GM12878 (cell line): ENCODE data around the gene ADCYAP1R1. TPM values are rescaled to one million over a fixed set of nuclear protein-coding genes. Genes with fewer than 3 reads are reported as not detected.

Experiments
- ATAC-seq: fragments of 200-7000 bp; cut with Tn5 transposase; 3 replicates; pipeline ENCODE4 v1.9.1; 2020; ENCODE audit warnings: mild to moderate bottlenecking, moderate library complexity
- BruUV-seq: library from RNA; stranded (reverse); fragments of 400-500 nt; replicated peaks from 2 replicates; lab custom pipeline; 2021; lab: Mats Ljungman, UMichigan
- CTCF ChIA-PET: fragments of 300-600 bp; sonication (Branson Sonifier 250); formaldehyde crosslinking; extraction: SDS; loops from one replicate; lab custom pipeline; 2021; ENCODE audit warnings: inconsistent platforms; lab: Yijun Ruan, JAX
- POLR2A ChIA-PET: fragments of 350-600 bp; formaldehyde crosslinking; extraction: SDS; loops from one replicate; lab custom pipeline; 2021; ENCODE audit warnings: inconsistent platforms; lab: Charles Lee
- RAD21 ChIA-PET: fragments of 300-600 bp; sonication (Branson Sonifier 250); formaldehyde crosslinking; loops from one replicate; lab custom pipeline; 2023; ENCODE audit warnings: antibody characterized with exemption; ENCODE audit not compliant: unreplicated experiment; lab: Charles Lee
- SMC1A ChIA-PET: fragments of 300-600 bp; sonication (Branson Sonifier 250); formaldehyde crosslinking; loops from one replicate; lab custom pipeline; 2023; ENCODE audit not compliant: unreplicated experiment, uncharacterized antibody; lab: Charles Lee
- DNase-seq: peaks from one replicate; pipeline ENCODE4 v3.0.0-alpha.2; 2011; ENCODE audit warnings: low read depth, low spot score
- FAIRE-seq: peaks from 3 replicates; lab custom pipeline; 2011; peaks lifted over from hg19 to GRCh38; lab: Jason Lieb, UNC
- H2AFZ ChIP-seq: 2 replicates; pipeline ENCODE4 v1.6.0; 2011; ENCODE audit warnings: low read depth, low read length, control low read depth; ENCODE audit not compliant: control insufficient read depth
- H3K27ac ChIP-seq: 2 replicates; pipeline ENCODE4 v1.5.1; 2011; ENCODE audit warnings: control low read depth; ENCODE audit not compliant: control insufficient read depth, insufficient read depth
- H3K27me3 ChIP-seq, 2 experiments: replicated peaks in 1 of 2; 2 replicates each; pipeline versions ENCODE4 v1.6.0 to v1.6.1; 2011; ENCODE audit warnings: low read length in 1 of 2; ENCODE audit not compliant: control insufficient read depth in 2 of 2, insufficient read depth in 2 of 2
- H3K36me3 ChIP-seq, 2 experiments: 2 replicates each; pipeline ENCODE4 v1.5.1; 2011; ENCODE audit warnings: low read length in 1 of 2; ENCODE audit not compliant: control insufficient read depth in 2 of 2, insufficient read depth in 2 of 2
- H3K4me1 ChIP-seq: 2 replicates; pipeline ENCODE4 v1.6.1; 2011; ENCODE audit warnings: mild to moderate bottlenecking, low read length, moderate library complexity, mixed read lengths; ENCODE audit not compliant: control insufficient read depth, insufficient read depth
- H3K4me2 ChIP-seq: 2 replicates; pipeline ENCODE4 v1.6.0; 2011; ENCODE audit warnings: control low read depth; ENCODE audit not compliant: control insufficient read depth, insufficient read depth
- H3K4me3 ChIP-seq: fragments of 200-600 bp; sonication (generic); 2 replicates; pipeline ENCODE4 v1.5.1; 2016
- H3K79me2 ChIP-seq: 2 replicates; pipeline ENCODE4 v1.6.0; 2011; ENCODE audit warnings: low read length; ENCODE audit not compliant: control insufficient read depth, insufficient read depth
- H3K9ac ChIP-seq: 2 replicates; pipeline ENCODE4 v1.8.0; 2011; ENCODE audit warnings: low read length, control low read depth, mixed read lengths; ENCODE audit not compliant: control insufficient read depth, insufficient read depth
- H3K9me3 ChIP-seq: replicated peaks from 3 replicates; pipeline ENCODE4 v1.5.1; 2011; ENCODE audit warnings: mild to moderate bottlenecking, low read length; ENCODE audit not compliant: control insufficient read depth, insufficient read depth
- H4K20me1 ChIP-seq: 2 replicates; pipeline ENCODE4 v1.6.0; 2011; ENCODE audit not compliant: control insufficient read depth, insufficient read depth
- CEBPB ChIP-seq, 2 experiments: fragments of 150-350 bp in 1 of 2; IDR thresholded peaks; 2 replicates each; pipeline ENCODE4 v1.6.1; 2012 to 2014; ENCODE audit warnings: low read depth in 2 of 2, low read length in 2 of 2, borderline replicate concordance in 1 of 2, inconsistent platforms in 1 of 2
- CREB1 ChIP-seq: IDR thresholded peaks from 2 replicates; pipeline ENCODE4 v1.6.1; 2012; ENCODE audit warnings: low read depth, mild to moderate bottlenecking, inconsistent platforms
- DPF2 ChIP-seq: fragments of 450-650 bp; IDR thresholded peaks from 2 replicates; pipeline ENCODE4 v1.6.1; 2017; ENCODE audit warnings: mild to moderate bottlenecking
- E4F1 ChIP-seq: fragments of 450-650 bp; IDR thresholded peaks from 2 replicates; pipeline ENCODE4 v1.6.1; 2018; ENCODE audit warnings: borderline replicate concordance, mild to moderate bottlenecking; ENCODE audit not compliant: partially characterized antibody
- ETV6 ChIP-seq, 2 experiments: fragments of 450-650 bp in 1 of 2; IDR thresholded peaks in 1 of 2; conservative IDR thresholded peaks in 1 of 2; 2 replicates each; pipeline ENCODE4 v1.6.1; 2014; ENCODE audit warnings: antibody characterized with exemption in 1 of 2, borderline replicate concordance in 1 of 2, low read depth in 1 of 2, mild to moderate bottlenecking in 1 of 2, moderate library complexity in 1 of 2
- HDAC2 ChIP-seq: fragments of 200-600 bp; sonication (generic); IDR thresholded peaks from 2 replicates; pipeline ENCODE4 v1.6.1; 2017
- IKZF2 ChIP-seq, 2 experiments: fragments of 450-650 bp; IDR thresholded peaks; 2 replicates each; pipeline ENCODE4 v1.6.1; 2017; ENCODE audit warnings: mild to moderate bottlenecking in 2 of 2, moderate library complexity in 2 of 2
- JUNB ChIP-seq: IDR thresholded peaks from 2 replicates; pipeline ENCODE4 v1.6.1; 2016; ENCODE audit warnings: antibody characterized with exemption, mild to moderate bottlenecking
- KLF5 ChIP-seq: fragments of 450-650 bp; IDR thresholded peaks from 2 replicates; pipeline ENCODE4 v1.6.1; 2014; ENCODE audit warnings: mild to moderate bottlenecking; ENCODE audit not compliant: partially characterized antibody
- NFYA ChIP-seq: IDR thresholded peaks from 2 replicates; pipeline ENCODE4 v1.6.1; 2011; ENCODE audit warnings: low read depth, mild to moderate bottlenecking, low read length, improper control_type of control experiment, borderline replicate concordance
- NFYB ChIP-seq: IDR thresholded peaks from 2 replicates; pipeline ENCODE4 v1.6.1; 2011; ENCODE audit warnings: low read depth, mild to moderate bottlenecking, low read length, improper control_type of control experiment, moderate library complexity; ENCODE audit not compliant: insufficient read depth
- RAD51 ChIP-seq: fragments of 450-650 bp; IDR thresholded peaks from 2 replicates; pipeline ENCODE4 v1.6.1; 2016; ENCODE audit warnings: moderate library complexity, mild to moderate bottlenecking, inconsistent platforms
- REST ChIP-seq: IDR thresholded peaks from 2 replicates; pipeline ENCODE4 v1.6.1; 2012; ENCODE audit warnings: mild to moderate bottlenecking, low read depth, low read length
- YY1 ChIP-seq: IDR thresholded peaks from 2 replicates; pipeline ENCODE4 v1.6.1; 2011; ENCODE audit warnings: low read depth, mild to moderate bottlenecking, low read length
- WGBS: methylation state at CpG from one replicate; pipeline ENCODE4 v1.1.6; 2016; ENCODE audit warnings: low lambda C conversion rate; ENCODE audit not compliant: insufficient replicate concordance, insufficient coverage; ENCODE audit errors: missing lambda C conversion rate; 5-methylcytosine and 5-hydroxymethylcytosine counted together
- in situ Hi-C: fragments of 300-500 bp; cut with MboI; formaldehyde crosslinking; loops from 9 replicates; pipeline ENCODE4 v1.14.3; 2018; ENCODE audit warnings: mixed read lengths
- intact Hi-C: fragments of 100-400 bp; cut with micrococcal nuclease; formaldehyde crosslinking; loops from one replicate; pipeline ENCODE4 v1.14.2; 2022; ENCODE audit not compliant: unreplicated experiment
- polyA plus RNA-seq, 11 experiments: library from polyadenylated mRNA; depleted of rRNA in 4 of 11; unstranded in 6 of 11; stranded (reverse) in 5 of 11; fragments of >200 nt; fragmentation: Nextera tagmentation in 4 of 11; fragmentation: Illumina TruSeq in 1 of 11; extraction: Ambion mirVana in 4 of 11; extraction: Trizol in 1 of 11; gene quantifications; 1 replicate in 1 of 11; 2 replicates in 10 of 11; pipeline versions ENCODE4 v1.2.1 to v1.2.3, GENCODE V29; 2011 to 2016; ENCODE audit warnings: inconsistent platforms in 2 of 11, missing spikeins in 2 of 11, low read depth in 1 of 11
- total RNA-seq, 4 experiments: library from RNA; depleted of rRNA in 3 of 4; stranded (reverse); fragments of >200 nt in 3 of 4; fragmentation: Illumina TruSeq in 1 of 4; extraction: Trizol in 1 of 4; gene quantifications; 2 replicates each; pipeline versions ENCODE4 v1.2.1 to v1.2.3, GENCODE V29; 2013 to 2021

Gene ADCYAP1R1
- total and polyA plus RNA-seq, 10 of the 15 experiments (the other 5 are each of a cell fraction or from before 2014, with no cell fraction given), result not detected

- H3K9ac ChIP-seq, result no peak overlapping the region
- TF ChIP-seq CREB1, result no peak
- TF ChIP-seq REST, result no peak
- TF ChIP-seq RAD51, result no peak
- TF ChIP-seq E4F1, result no peak
- TF ChIP-seq CEBPB (IDR thresholded peaks at IDR 0.05; ENCODE audit: borderline replicate concordance in 1 of 2, low read depth in 2 of 2, low read length in 2 of 2), result no peak
- no peak for TF ChIP-seq DPF2
- no peak for TF ChIP-seq JUNB
- no peak for TF ChIP-seq NFYA
- no peak for TF ChIP-seq IKZF2 (IDR thresholded peaks at IDR 0.05)
- no peak for TF ChIP-seq HDAC2
- TF ChIP-seq NFYB, result no peak
- TF ChIP-seq YY1, result no peak
- TF ChIP-seq ETV6 (conservative IDR thresholded peaks at IDR 0.05 in 1 of 2, IDR thresholded peaks at IDR 0.05 in 1 of 2; ENCODE audit: borderline replicate concordance in 1 of 2, low read depth in 1 of 2), result no peak
- no peak for TF ChIP-seq KLF5
- whole genome bisulfite sequencing, result 14% methylated on average over 2 of the region's 2 CpGs
- BruUV-seq, result no TSS peak
- SMC1A ChIA-PET, result no interaction called here
- DNase-seq, result no peak
- no peak overlapping the region for H3K4me3 ChIP-seq
- H3K27ac ChIP-seq, result no peak overlapping the region
- intact Hi-C loops (no loop called here), in situ Hi-C loops (no loop called here)
- RAD21 ChIA-PET, result no interaction called here
- POLR2A ChIA-PET, result no interaction called here
- H3K4me2 ChIP-seq, result no peak overlapping the region
- H3K36me3 ChIP-seq, result no peaks in the 10 kb centered on the region
- no peak for ATAC-seq
- CTCF ChIA-PET, result no interaction called here
- no peak for FAIRE-seq
- H3K4me1 ChIP-seq, result no peaks in the 10 kb centered on the region
- peaks cover 0 to 2% of the 10 kb centered on the region in 2 experiments; a peak in 2 of 4 replicates for H3K27me3 ChIP-seq
- H3K9me3 ChIP-seq, result no peaks in the 10 kb centered on the region
- H4K20me1 ChIP-seq, result no peaks in the 10 kb centered on the region
- H3K79me2 ChIP-seq, result no peaks in the 10 kb centered on the region
- no peak overlapping the region for H2AFZ ChIP-seq
These were observed 39.9 kb downstream of the ADCYAP1R1 start for GRCh38 chr7:31091924-31092434.
